Fibroblast of mammary gland (primary cell): ENCODE data around the gene PHF21A.

Source experiments
- DNase-seq: peaks from one replicate; pipeline ENCODE4 v3.0.0-alpha.2; 2010; ENCODE audit warnings: low read depth
- H3K4me3 ChIP-seq: 2 replicates; pipeline ENCODE4 v1.5.1; 2011; ENCODE audit warnings: low read depth, mild to moderate bottlenecking, low read length, moderate library complexity; ENCODE audit not compliant: control insufficient read depth
- TF ChIP-seq, protein P1 (sequence below): conservative IDR thresholded peaks from 2 replicates; pipeline ENCODE4 v1.5.1; 2011; ENCODE audit warnings: low read depth, low read length, inconsistent platforms; ENCODE audit not compliant: control insufficient read depth, insufficient read depth

Gene PHF21A

GRCh38 chr11:45890886-45891550 is 230.2 kb downstream of the PHF21A start:
- H3K4me3 ChIP-seq: no peak overlapping the region
- no peak for DNase-seq
- TF ChIP-seq, protein P1, sequence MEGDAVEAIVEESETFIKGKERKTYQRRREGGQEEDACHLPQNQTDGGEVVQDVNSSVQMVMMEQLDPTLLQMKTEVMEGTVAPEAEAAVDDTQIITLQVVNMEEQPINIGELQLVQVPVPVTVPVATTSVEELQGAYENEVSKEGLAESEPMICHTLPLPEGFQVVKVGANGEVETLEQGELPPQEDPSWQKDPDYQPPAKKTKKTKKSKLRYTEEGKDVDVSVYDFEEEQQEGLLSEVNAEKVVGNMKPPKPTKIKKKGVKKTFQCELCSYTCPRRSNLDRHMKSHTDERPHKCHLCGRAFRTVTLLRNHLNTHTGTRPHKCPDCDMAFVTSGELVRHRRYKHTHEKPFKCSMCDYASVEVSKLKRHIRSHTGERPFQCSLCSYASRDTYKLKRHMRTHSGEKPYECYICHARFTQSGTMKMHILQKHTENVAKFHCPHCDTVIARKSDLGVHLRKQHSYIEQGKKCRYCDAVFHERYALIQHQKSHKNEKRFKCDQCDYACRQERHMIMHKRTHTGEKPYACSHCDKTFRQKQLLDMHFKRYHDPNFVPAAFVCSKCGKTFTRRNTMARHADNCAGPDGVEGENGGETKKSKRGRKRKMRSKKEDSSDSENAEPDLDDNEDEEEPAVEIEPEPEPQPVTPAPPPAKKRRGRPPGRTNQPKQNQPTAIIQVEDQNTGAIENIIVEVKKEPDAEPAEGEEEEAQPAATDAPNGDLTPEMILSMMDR: no peak

- TF ChIP-seq, protein P1: no peak
- no peak overlapping the region for H3K4me3 ChIP-seq
- no peak for DNase-seq
Observed at GRCh38 chr11:45889966-45890365, 231.3 kb downstream of the PHF21A start.

DNA sequence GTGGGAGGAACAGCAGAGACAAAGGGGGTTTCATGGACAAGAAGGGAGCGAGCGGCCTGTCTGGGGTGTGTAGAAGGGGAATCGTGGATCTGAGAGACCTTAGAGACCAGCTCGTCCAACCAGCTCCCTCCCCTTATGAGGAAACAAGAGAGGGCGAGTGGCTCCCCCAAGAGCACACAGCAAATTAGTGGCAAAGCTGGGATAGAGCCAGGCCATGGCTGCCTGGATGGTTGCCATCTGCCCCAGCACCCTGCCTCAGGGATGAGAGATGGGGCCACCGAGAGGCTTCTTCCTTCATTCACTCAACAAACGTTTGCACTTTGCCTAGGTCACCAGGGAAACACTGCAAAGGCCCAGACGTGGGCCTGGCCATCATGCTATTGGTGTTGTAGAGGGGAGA is 231.7 kb downstream of the PHF21A start:
- DNase-seq: no peak
- TF ChIP-seq, protein P1: no peak
- H3K4me3 ChIP-seq: no peak overlapping the region

GRCh38 chr11:45887587-45887986 is 233.7 kb downstream of the PHF21A start:
- no peak overlapping the region for H3K4me3 ChIP-seq
- no peak for DNase-seq
- TF ChIP-seq, protein P1: no peak

DNA sequence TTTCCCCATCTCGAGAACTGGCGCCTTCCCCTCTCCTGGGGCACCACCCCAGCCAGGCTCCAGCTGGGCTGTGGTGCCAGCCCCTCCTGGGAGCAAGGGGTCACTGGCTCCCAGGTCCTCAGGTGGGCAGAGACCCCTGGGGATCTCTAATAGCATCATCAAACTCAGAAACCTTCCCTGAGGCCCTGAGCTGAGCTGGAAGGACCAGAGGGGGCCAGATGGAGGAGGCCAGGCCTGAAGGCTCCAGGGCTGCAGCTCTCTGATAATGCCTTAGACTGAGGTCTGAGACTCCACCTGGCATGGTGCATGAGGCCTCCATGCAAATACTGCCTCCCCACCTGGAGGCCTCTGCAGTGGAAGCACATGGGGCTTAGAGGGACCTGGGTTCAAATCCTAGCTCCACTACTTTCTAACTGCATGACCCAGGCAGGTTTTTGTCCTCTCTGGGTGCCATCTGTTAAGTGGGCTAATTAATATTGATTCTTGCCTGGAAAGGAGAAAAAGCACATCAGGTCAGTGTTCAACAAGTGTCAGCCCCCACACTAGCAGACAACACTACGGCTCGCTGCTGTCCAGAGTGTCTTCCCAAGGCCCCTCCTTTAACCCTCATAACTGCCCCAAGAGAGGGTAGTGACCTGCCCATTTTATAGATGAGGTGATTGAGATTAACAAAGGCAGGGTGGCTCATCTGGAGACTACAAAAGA is 234.3 kb downstream of the PHF21A start:
- TF ChIP-seq, protein P1: no peak
- no peak overlapping the region for H3K4me3 ChIP-seq
- DNase-seq: no peak

DNA sequence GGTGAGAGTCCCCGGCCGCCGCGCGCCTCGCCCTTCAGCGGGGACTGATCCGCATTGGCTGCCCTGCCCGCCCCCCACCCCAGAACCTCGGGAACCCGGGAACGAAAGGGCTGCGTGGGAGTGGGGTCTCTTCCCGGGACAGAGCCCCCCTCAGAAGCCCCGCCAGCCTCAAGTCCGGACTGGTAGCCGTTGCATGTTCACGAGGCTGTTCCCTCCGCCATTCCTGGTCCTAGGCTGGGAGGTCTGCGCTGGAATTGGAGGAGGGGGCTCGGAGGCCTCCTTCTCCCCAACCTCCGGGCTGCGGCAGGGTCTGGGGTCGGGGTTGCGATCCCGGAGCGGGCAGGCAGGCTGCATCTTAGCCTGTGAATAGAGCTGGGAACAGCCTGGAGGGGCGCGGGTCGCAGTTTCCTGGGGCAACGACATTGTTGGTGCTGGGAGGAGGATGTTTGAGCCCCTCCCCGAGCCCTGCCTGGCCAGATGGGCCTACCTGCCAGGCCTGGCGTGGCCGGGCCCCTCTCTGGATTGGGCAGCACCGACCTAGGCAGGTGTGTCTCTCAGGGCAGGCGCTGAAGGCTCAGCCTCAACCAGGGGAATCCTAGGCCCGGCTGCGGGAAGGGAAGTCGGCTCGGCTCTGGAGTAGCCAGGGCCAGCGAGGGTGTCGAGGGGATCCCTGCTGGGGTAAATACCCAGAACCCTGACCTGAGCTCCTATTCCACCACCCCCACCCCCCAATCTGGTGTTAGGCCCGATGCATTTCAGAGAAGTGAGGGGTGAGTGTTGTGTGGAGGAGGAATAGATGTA is 235.1 kb downstream of the PHF21A start:
- H3K4me3 ChIP-seq: peak overlapping the region; percentile 4
- DNase-seq: no peak
- TF ChIP-seq, protein P1: no peak
